ENCODE results near the gene MSI2. TPM values are rescaled to one million over a fixed set of nuclear protein-coding genes. Genes with fewer than 3 reads are reported as not detected.
A peak's percentile ranks its signal among the peaks of the same experiment; 100 is the strongest.

The MSI2 gene
- polyA plus RNA-seq, 1 of the 3 experiments (the other 2 are of a cell fraction), result 24.1 TPM

- whole genome bisulfite sequencing (ENCODE audit: low lambda C conversion rate), result 91% methylated on average over 16 of the region's 16 CpGs
Observed at GRCh38 chr17:57587193-57587969, 331.1 kb downstream of the MSI2 start.

GRCh38 chr17:57588086-57588485, 331.8 kb downstream of the MSI2 start:
- no peak overlapping the region for H3K4me3 ChIP-seq (ENCODE audit: low read depth in 2 of 2, low read length in 1 of 2)
- peaks cover 3% of the 10 kb centered on the region for H3F3A ChIP-seq (replicated peaks; ENCODE audit: insufficient read depth)
- ChIA-PET CTCF (interaction anchor here (0.6 to 7.6 kb wide), 11 partner anchors 9 to 245 kb away, joined by 3 to 109 read pairs (median 5); no protein-coding TSS in a partner anchor), POLR2A (no interaction called here)
- DNase-seq, result no peak
- H3K4me2 ChIP-seq, result no peak overlapping the region
- H3K79me2 ChIP-seq (ENCODE audit: insufficient read depth), result no peaks in the 10 kb centered on the region
- no peaks in the 10 kb centered on the region for H4K20me1 ChIP-seq (ENCODE audit: insufficient read depth)
- no peaks in the 10 kb centered on the region for H3K36me3 ChIP-seq (replicated peaks in 1 of 2; ENCODE audit: control insufficient read depth in 1 of 2, insufficient read depth in 2 of 2, low read length in 1 of 2)
- H2AFZ ChIP-seq (ENCODE audit: low read depth), result no peak overlapping the region
- no peaks in the 10 kb centered on the region for H3K9me3 ChIP-seq
- WGBS (ENCODE audit: low lambda C conversion rate), result 94% methylated on average over 2 of the region's 5 CpGs
- H3K27me3 ChIP-seq (ENCODE audit: insufficient read depth), result no peaks in the 10 kb centered on the region
- TF ChIP-seq CHD2 (IDR thresholded peaks at IDR 0.05; ENCODE audit: low read length, partially characterized antibody), result no peak
- H3K27ac ChIP-seq (ENCODE audit: low read depth in 2 of 2, low read length in 1 of 2), result peak overlapping the region in 1 of 2 experiments; percentile 100; a peak in 2 of 4 replicates
- peaks cover 13 to 86% of the 10 kb centered on the region in 2 experiments; a peak in 3 of 4 replicates for H3K4me1 ChIP-seq (ENCODE audit: control insufficient read depth in 1 of 2, insufficient read depth in 2 of 2, low read depth in 1 of 2, low read length in 1 of 2)
- no peak overlapping the region for H3K9ac ChIP-seq
- no peaks in the 10 kb centered on the region for H3K9me2 ChIP-seq

More at GRCh38 chr17:57587193-57587969, 331.1 kb downstream of the MSI2 start:
- no peaks in the 10 kb centered on the region for H3K79me2 ChIP-seq (ENCODE audit: insufficient read depth)
- no peak overlapping the region for H3K4me2 ChIP-seq
- no peaks in the 10 kb centered on the region for H3K27me3 ChIP-seq (ENCODE audit: insufficient read depth)
- TF ChIP-seq TAF1 (IDR thresholded peaks at IDR 0.05; ENCODE audit: borderline replicate concordance, low read depth, low read length), result no peak
- TF ChIP-seq FOXJ3 (CRISPR knock-in tag; IDR thresholded peaks at IDR 0.05), result no peak
- TF ChIP-seq GATA2 (CRISPR knock-in tag; IDR thresholded peaks at IDR 0.05), result 0 out of 2 replicates have a peak, but pooled peaks have one; percentile 19
- no peak for TF ChIP-seq MXI1 (IDR thresholded peaks at IDR 0.05; ENCODE audit: low read depth, low read length)
- TF ChIP-seq IRF3 (IDR thresholded peaks at IDR 0.05; ENCODE audit: low read depth, low read length), result no peak
- TF ChIP-seq GABPA (IDR thresholded peaks at IDR 0.05; ENCODE audit: low read depth), result no peak
- no peak for TF ChIP-seq TEAD4 (IDR thresholded peaks at IDR 0.05; ENCODE audit: borderline replicate concordance, insufficient read depth)
- TF ChIP-seq FOXM1 (IDR thresholded peaks at IDR 0.05; ENCODE audit: low read depth), result no peak
- H3F3A ChIP-seq (replicated peaks; ENCODE audit: insufficient read depth), result peaks cover 3% of the 10 kb centered on the region
- POLR2A ChIA-PET, result interaction anchor here (4.0 to 4.5 kb wide), 3 partner anchors 11 to 49 kb away, joined by 31 to 51 read pairs (median 42); no protein-coding TSS in a partner anchor
- peak overlapping the region in 1 of 2 experiments; percentile 100; a peak in 2 of 4 replicates for H3K27ac ChIP-seq (ENCODE audit: low read depth in 2 of 2, low read length in 1 of 2)
- H3K9me3 ChIP-seq, result no peaks in the 10 kb centered on the region
- H3K4me3 ChIP-seq (ENCODE audit: low read depth in 2 of 2, low read length in 1 of 2), result no peak overlapping the region
- no peak overlapping the region for H3K9ac ChIP-seq
- H3K36me3 ChIP-seq (replicated peaks in 1 of 2; ENCODE audit: control insufficient read depth in 1 of 2, insufficient read depth in 2 of 2, low read length in 1 of 2), result no peaks in the 10 kb centered on the region
- H2AFZ ChIP-seq (ENCODE audit: low read depth), result no peak overlapping the region
- H4K20me1 ChIP-seq (ENCODE audit: insufficient read depth), result no peaks in the 10 kb centered on the region
- no peak for DNase-seq
- CTCF ChIA-PET, result interaction anchor here (0.9 to 7.6 kb wide), 16 partner anchors 11 to 344 kb away, joined by 3 to 109 read pairs (median 7); no protein-coding TSS in a partner anchor
- H3K9me2 ChIP-seq, result no peaks in the 10 kb centered on the region
- H3K4me1 ChIP-seq (ENCODE audit: control insufficient read depth in 1 of 2, insufficient read depth in 2 of 2, low read depth in 1 of 2, low read length in 1 of 2), result peaks cover 13 to 86% of the 10 kb centered on the region in 2 experiments; a peak in 3 of 4 replicates
